GM13977 (cell line): Measurements from ENCODE around the gene KCNMA1.

ENCODE experiments used
- DNase-seq: peaks from one replicate; pipeline ENCODE4 v3.0.0; 2012; ENCODE audit warnings: low spot score
- in situ Hi-C: fragments of 300-500 bp; cut with MboI; formaldehyde crosslinking; loops from one replicate; pipeline ENCODE4 v1.12.0; 2022; ENCODE audit warnings: low sequenced_read_pairs, low pct_unique_long_range_greater_than_20kb, mixed read lengths, inconsistent platforms; ENCODE audit not compliant: unreplicated experiment
- TF ChIP-seq, protein P1 (sequence below): IDR thresholded peaks from 2 replicates; pipeline ENCODE4 v1.5.1; 2012; ENCODE audit warnings: mild to moderate bottlenecking, control low read depth; ENCODE audit not compliant: insufficient read depth; ENCODE audit errors: extremely low read depth, missing control alignments

The KCNMA1 gene

DNA sequence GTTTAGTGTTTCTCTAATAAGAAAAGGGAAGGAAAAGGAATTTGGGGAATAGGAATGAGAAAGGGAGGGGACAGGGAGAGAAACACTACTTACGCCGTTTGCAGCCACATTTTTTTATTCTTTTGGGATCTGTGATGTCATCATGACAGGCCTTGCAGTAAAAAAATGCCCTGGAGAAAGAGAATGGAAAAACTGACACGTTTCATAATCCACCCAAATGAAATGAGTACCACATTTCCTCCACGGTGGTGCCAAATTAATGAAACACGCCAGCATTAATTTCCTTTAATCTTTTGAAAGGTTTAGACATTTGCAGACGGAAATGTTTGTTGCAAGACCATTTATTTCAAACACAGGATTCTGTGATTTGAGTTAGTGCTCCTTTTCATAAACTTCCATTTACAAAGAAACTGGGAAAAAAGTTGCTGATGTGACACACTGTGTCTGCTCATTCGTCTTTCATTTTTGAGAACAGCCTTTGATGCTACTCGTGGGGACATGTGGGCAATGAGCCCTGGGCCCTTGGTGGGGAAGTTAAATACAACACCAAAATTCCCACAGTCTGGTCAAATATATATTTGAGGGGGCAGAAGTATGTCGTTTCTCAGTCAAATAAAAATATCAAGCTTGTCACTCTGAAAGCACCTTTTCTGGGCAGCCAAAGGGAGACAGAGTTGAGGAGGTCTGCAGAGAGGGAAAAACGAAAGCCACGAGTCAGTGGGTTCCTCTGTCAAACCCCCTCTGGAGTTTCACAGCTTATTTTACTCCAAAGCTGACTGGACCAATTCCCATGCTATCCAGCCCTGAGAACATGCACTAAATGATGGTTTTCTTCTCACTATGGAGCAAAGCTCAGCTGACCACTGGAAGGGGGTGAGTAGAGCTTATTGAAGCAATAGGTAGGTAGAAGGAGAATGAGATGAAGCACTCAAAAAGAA lies 625.5 kb downstream of the KCNMA1 start:
- TF ChIP-seq, protein P1, sequence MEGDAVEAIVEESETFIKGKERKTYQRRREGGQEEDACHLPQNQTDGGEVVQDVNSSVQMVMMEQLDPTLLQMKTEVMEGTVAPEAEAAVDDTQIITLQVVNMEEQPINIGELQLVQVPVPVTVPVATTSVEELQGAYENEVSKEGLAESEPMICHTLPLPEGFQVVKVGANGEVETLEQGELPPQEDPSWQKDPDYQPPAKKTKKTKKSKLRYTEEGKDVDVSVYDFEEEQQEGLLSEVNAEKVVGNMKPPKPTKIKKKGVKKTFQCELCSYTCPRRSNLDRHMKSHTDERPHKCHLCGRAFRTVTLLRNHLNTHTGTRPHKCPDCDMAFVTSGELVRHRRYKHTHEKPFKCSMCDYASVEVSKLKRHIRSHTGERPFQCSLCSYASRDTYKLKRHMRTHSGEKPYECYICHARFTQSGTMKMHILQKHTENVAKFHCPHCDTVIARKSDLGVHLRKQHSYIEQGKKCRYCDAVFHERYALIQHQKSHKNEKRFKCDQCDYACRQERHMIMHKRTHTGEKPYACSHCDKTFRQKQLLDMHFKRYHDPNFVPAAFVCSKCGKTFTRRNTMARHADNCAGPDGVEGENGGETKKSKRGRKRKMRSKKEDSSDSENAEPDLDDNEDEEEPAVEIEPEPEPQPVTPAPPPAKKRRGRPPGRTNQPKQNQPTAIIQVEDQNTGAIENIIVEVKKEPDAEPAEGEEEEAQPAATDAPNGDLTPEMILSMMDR = no peak
- in situ Hi-C loops = no loop called here
- no peak for DNase-seq

DNA sequence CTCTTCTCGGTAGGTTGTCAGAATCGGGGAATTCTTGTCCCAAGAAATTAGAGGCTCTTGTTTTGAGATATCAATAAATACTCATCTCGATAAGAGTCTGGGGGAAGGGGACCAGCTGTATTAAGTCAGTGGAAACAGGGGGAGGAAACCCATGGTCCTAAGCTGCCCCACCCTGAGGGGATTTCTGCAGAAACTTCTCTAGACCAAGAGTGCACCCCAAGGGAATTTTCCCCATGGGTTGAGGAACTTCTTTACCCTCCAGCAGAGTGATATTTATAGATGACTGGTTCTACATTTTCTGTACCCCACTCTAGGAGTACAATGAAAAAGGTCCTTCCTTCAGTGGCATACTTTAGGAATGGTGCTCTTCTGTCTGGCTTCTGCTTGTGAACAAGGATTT lies 627.2 kb downstream of the KCNMA1 start:
- in situ Hi-C loops = no loop called here
- no peak for DNase-seq

DNA sequence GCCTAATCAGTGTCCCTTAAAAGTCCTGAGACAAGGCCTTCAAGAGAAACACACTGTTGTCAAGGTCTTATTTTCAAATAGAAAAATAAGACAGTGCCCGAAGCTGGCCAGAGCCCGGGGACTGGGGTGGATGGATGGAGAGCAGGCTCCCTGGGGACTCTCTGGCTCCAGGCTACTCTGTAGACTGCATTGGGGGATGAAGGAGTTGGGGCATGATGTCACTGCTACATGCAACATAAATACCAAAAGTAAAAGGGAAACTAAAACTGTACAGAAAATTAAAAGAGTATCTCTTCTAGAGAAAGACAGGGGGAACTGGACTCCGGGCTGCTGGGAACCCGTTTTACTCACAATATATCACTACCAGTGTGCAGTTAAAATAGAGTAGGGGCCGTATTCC lies 629.8 kb downstream of the KCNMA1 start:
- TF ChIP-seq, protein P1 = no peak
- DNase-seq = peak; percentile 29
- in situ Hi-C loops = no loop called here

More for the DNA sequence above, 627.2 kb downstream of the KCNMA1 start:
- TF ChIP-seq, protein P1 = no peak

DNA sequence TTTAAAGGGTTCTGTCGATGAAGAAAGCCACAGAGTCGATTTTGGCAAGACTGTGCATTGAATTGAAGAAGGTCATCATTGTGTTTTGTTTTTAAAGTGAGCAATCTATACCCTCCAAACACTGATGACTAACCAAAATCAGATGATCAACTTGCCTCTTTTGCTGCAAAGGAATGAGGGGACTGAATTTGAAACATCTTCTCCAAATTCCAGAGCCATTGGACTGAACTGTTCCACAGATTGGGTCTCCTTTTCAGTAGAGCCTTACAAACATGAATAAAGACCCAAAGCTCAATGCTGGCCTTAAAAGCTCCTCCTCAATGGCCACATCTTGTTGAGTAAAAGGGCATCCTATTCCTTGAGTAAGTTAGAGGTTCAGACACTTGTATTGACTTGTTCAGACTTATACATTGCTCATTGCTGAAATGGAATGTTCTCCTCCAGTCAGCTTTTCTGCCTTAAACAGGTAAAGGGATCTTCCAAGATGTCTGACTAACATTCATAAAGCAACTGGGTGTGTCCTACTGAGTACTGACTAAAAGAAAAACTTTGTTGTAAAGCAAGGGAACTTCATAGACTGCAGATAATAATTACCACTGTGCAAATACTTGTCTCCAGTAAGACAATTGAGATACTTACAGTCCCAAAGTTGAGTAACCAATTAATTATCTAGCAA lies 630.6 kb downstream of the KCNMA1 start:
- DNase-seq = no peak
- in situ Hi-C loops = no loop called here

DNA sequence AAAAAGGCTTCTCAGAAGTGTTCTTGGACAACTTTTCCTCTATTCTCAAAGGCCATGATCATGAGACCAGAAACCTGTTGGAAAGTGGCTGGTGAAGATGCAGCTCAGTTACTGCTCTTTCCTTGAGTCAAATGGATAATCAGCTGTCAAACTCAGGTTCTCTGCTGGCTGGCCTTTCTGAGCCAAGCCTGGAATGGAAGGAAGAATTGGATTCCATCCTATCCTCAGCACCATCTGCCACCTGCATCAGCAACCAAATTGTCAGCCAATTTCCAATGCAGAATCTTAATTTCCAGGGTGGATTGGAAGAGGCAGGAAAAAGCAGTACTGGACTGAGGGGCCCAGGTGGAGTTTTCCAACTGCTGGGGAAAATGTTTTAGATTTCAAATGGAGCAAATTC lies 631.7 kb downstream of the KCNMA1 start:
- in situ Hi-C loops = no loop called here
- no peak for DNase-seq
- TF ChIP-seq, protein P1 = no peak

More for the DNA sequence above, 630.6 kb downstream of the KCNMA1 start:
- TF ChIP-seq, protein P1 = no peak

DNA sequence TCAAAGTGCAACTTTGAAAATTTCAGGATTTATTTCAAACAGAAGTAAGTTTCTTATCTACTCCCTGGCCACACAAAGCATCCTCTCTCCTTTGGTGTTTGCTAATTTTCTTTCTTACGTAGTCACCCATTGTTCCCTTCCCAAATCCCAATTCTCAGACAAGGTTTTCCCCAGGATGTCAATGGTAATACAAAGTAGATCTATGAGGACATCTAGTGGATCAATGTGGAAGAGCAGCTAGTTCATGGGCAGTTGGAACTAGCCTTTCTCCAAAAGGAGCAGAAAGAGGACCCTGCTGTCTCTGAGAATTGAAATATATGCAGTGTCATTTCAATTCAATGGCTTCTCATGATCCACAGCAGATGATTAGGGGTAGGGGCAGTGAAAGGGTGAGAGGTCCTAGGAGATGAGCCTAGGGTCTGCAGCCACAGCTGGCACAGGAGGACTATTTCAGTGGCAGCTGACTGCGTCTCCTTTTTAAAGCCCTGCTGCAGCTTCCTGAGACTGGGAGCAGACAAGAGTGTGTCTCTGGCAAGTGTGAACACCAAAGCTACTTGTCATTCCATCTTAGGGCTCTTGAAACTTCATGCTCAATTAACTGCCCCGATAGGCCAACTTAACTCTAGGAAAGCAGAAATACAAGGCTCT lies 632.6 kb downstream of the KCNMA1 start:
- peak; percentile 18 for DNase-seq
- in situ Hi-C loops = no loop called here
- TF ChIP-seq, protein P1 = peak; percentile 61
